Neutrophil (primary cell): ENCODE results near the gene KPNB1.
A peak's percentile ranks its signal among the peaks of the same experiment; 100 is the strongest.

Source experiments
- H3K27ac ChIP-seq: fragments of 200-600 bp; sonication (generic); 2 replicates; pipeline ENCODE4 v1.5.1; 2016; ENCODE audit warnings: mild to moderate bottlenecking, moderate library complexity
- H3K27me3 ChIP-seq: fragments of 200-600 bp; sonication (generic); 2 replicates; pipeline ENCODE4 v1.6.0; 2016; ENCODE audit warnings: mild to moderate bottlenecking
- H3K36me3 ChIP-seq: fragments of 200-600 bp; sonication (generic); 2 replicates; pipeline ENCODE4 v1.5.1; 2017
- H3K4me1 ChIP-seq, 2 experiments: fragments of 200-600 bp in 1 of 2; sonication (generic) in 1 of 2; 1 replicate in 1 of 2; 2 replicates in 1 of 2; pipeline versions ENCODE4 v1.5.1 to v1.6.1; 2013 to 2016; ENCODE audit warnings: low read depth in 1 of 2, low read length in 1 of 2, mild to moderate bottlenecking in 1 of 2, moderate library complexity in 1 of 2; ENCODE audit not compliant: control insufficient read depth in 1 of 2, insufficient read depth in 1 of 2
- H3K4me3 ChIP-seq, 2 experiments: fragments of 200-600 bp in 1 of 2; sonication (generic) in 1 of 2; 1 replicate in 1 of 2; 2 replicates in 1 of 2; pipeline ENCODE4 v1.5.1; 2013 to 2016; ENCODE audit warnings: low read depth in 1 of 2, low read length in 1 of 2, mild to moderate bottlenecking in 1 of 2, moderate library complexity in 1 of 2
- H3K9me3 ChIP-seq: fragments of 200-600 bp; sonication (generic); 2 replicates; pipeline ENCODE4 v1.5.1; 2016
- CTCF ChIP-seq: fragments of 200-600 bp; sonication (generic); IDR thresholded peaks from 2 replicates; pipeline ENCODE4 v1.5.1; 2016; ENCODE audit warnings: antibody characterized with exemption

KPNB1 gene

GRCh38 chr17:47684535-47685193 is 34.9 kb downstream of the KPNB1 start:
- H3K36me3 ChIP-seq, result peaks cover 81% of the 10 kb centered on the region
- H3K4me1 ChIP-seq, result peaks cover 13 to 17% of the 10 kb centered on the region in 2 experiments
- no peak for TF ChIP-seq CTCF
- H3K27me3 ChIP-seq, result no peaks in the 10 kb centered on the region
- peak overlapping the region; percentile 43 for H3K27ac ChIP-seq
- H3K4me3 ChIP-seq, result no peak overlapping the region
- no peaks in the 10 kb centered on the region for H3K9me3 ChIP-seq

GRCh38 chr17:47685556-47686275 is 36.0 kb downstream of the KPNB1 start:
- H3K27me3 ChIP-seq, result no peaks in the 10 kb centered on the region
- peaks cover 71% of the 10 kb centered on the region for H3K36me3 ChIP-seq
- no peak overlapping the region for H3K4me3 ChIP-seq
- H3K4me1 ChIP-seq, result peaks cover 13 to 17% of the 10 kb centered on the region in 2 experiments
- TF ChIP-seq CTCF, result no peak
- peak overlapping the region; percentile 66 for H3K27ac ChIP-seq
- no peaks in the 10 kb centered on the region for H3K9me3 ChIP-seq

GRCh38 chr17:47686276-47686635 is 36.5 kb downstream of the KPNB1 start:
- H3K4me1 ChIP-seq, result peaks cover 17 to 21% of the 10 kb centered on the region in 2 experiments
- TF ChIP-seq CTCF, result no peak

GRCh38 chr17:47686664-47687327 is 37.1 kb downstream of the KPNB1 start:
- H3K4me1 ChIP-seq, result peaks cover 22 to 26% of the 10 kb centered on the region in 2 experiments
- H3K27me3 ChIP-seq, result no peaks in the 10 kb centered on the region
- H3K36me3 ChIP-seq, result peaks cover 60% of the 10 kb centered on the region
- H3K4me3 ChIP-seq, result no peak overlapping the region
- H3K9me3 ChIP-seq, result no peaks in the 10 kb centered on the region
- peak overlapping the region; percentile 66 for H3K27ac ChIP-seq
- TF ChIP-seq CTCF, result no peak

More at GRCh38 chr17:47686276-47686635, 36.5 kb downstream of the KPNB1 start:
- H3K27ac ChIP-seq, result peak overlapping the region; percentile 66
- no peaks in the 10 kb centered on the region for H3K27me3 ChIP-seq
- no peaks in the 10 kb centered on the region for H3K9me3 ChIP-seq
- no peak overlapping the region for H3K4me3 ChIP-seq
- H3K36me3 ChIP-seq, result peaks cover 65% of the 10 kb centered on the region

- H3K9me3 ChIP-seq, result no peaks in the 10 kb centered on the region
- H3K4me3 ChIP-seq, result no peak overlapping the region
- H3K4me1 ChIP-seq, result peaks cover 27 to 31% of the 10 kb centered on the region in 2 experiments
- no peaks in the 10 kb centered on the region for H3K27me3 ChIP-seq
- peaks cover 55% of the 10 kb centered on the region for H3K36me3 ChIP-seq
- no peak for TF ChIP-seq CTCF
- peak overlapping the region; percentile 66 for H3K27ac ChIP-seq
These were observed 37.6 kb downstream of the KPNB1 start for GRCh38 chr17:47687328-47687690.
